GM19467 (cell line): ENCODE results near the gene DUSP2.

Experiments
- ATAC-seq: cut with Tn5 transposase; IDR thresholded peaks from one replicate; pipeline ENCODE4 v1.9.1; 2021; ENCODE audit warnings: mild to moderate bottlenecking, moderate library complexity; ENCODE audit not compliant: unreplicated experiment

Gene DUSP2

GRCh38 chr2:96104487-96104861 lies 40.8 kb downstream of the DUSP2 start:
- no peak for ATAC-seq

- ATAC-seq = no peak
These were observed 41.3 kb downstream of the DUSP2 start for GRCh38 chr2:96103761-96104486.

DNA sequence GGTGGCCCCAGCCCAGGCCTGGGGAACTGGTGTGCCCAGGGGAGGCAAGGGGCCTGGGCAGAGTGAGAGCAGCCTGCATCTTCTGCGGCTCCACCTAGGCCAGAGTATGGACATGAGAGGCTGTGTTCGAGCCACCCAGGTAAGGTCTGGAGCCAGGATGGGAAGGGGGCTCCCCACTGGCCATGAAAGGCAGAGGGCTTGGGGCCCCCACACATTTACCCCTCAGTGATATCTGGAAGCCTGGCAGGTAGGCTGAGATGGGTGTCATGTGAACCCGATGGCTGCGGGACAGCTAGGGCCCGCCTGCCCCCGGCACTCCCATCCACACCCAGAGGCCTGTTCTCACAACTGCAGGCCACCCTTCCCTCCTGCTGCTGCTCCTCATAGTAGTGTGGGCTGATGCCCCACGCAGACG lies 42.0 kb downstream of the DUSP2 start:
- no peak for ATAC-seq

DNA sequence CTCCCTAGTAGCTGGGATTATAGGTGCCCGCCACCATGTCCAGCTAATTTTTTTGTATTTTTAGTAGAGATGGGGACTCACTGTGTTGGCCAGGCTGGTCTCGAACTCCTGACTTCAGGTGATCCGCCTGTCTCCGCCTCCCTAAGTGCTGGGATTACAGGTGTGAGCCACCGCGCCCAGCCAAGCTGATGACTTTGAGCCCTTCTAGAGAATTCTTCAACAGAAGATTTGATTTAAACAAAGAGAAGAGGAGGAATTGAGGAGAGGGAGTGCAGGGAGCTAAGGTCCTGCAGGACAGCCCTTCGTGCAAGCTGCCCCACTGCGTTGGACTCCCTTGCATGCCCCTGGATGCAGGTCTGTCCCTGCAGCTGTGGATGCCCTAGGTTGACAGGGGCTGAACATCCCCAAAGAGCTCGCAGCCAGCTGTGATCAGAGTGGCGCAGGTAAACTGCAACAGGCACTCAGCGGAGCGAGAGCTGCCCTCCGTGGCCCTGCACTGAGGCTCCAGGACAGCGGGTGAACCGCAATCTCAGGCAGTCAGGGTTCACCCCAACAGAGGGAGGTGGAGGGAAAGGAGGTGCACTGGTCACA lies 42.5 kb downstream of the DUSP2 start:
- no peak for ATAC-seq

- no peak for ATAC-seq
These were observed 44.3 kb downstream of the DUSP2 start for GRCh38 chr2:96100893-96101304.

GRCh38 chr2:96099861-96100798 lies 45.1 kb downstream of the DUSP2 start:
- ATAC-seq = no peak

DNA sequence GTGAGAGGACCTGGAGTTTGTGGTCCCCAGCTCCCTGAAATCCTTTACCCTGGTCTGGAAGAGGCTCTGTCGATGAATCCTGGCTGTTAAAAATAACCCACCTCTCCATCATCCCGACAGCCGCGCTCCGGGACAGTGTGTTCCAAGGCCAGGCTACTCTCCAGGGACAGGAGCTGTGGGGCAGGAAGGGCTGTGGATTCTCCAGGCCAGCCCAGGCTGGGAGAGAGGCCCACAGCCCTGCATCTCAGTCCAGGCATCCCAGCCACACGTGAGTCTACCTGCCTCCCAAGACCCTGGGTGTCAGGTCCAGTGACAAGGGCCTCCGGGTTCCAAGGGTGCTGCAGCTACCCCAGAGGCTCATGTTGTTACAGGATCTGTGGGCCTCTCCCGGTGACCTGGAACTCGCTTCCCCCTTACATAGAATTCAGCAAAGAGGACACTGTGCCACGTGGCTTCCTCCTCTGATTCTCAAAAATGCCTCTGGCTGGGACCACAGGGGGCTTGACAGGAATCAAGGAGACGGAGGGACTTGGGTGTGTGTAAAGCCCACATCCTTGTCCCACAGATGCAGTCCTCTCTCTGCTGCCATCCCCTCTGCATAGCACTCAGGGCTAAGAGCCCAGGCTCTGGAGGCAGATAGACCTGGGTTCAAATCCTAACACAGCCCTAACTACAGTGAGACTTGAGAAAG lies 46.2 kb downstream of the DUSP2 start:
- no peak for ATAC-seq

GRCh38 chr2:96097951-96098823 lies 47.1 kb downstream of the DUSP2 start:
- ATAC-seq = no peak

DNA sequence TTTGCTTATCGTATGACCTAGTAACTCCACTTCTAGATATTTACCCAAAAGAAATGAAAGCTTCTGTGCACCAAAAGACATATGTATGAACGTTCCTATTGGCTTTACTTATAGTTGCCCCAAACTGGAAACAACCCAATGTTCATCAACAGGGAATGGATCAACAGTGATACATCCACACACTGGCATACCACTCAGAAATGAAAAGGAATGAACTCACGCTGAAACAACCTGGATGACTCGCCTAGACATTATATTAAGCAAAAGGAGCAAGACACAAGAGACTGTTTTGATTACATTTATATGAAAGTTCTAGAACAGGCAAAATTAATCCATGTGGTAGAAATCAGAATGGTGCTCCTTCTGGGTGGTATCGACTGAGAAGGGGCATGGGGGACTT lies 47.8 kb downstream of the DUSP2 start:
- no peak for ATAC-seq

GRCh38 chr2:96095116-96095636 lies 50.1 kb downstream of the DUSP2 start:
- no peak for ATAC-seq

DNA sequence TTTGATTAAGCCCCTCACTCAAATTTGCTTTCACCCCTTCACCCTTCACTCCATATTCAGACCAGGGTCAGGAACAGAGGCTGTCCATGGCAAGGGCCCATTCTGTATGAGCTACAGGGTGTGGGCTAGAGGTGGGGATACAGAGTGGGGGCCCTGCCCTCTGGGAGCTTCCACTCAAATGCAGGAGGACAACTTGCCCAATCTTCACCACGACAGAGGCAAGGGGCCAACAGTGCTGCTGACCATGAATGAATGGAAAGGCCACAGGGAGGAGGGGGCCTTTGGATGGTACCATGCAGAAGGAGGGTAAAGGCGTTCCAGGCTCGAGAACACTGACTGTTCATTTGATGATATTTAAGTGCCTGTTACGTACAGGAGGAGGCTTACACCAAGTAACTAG lies 51.7 kb downstream of the DUSP2 start:
- no peak for ATAC-seq
